HPDE6-E6E7 (cell line): Measurements from ENCODE around the gene TP53AIP1.

ENCODE experiments used
- DNase-seq: peaks from one replicate; pipeline ENCODE4 v3.0.0; 2011; ENCODE audit warnings: missing footprints; ENCODE audit errors: extremely low spot score

TP53AIP1 gene

DNA sequence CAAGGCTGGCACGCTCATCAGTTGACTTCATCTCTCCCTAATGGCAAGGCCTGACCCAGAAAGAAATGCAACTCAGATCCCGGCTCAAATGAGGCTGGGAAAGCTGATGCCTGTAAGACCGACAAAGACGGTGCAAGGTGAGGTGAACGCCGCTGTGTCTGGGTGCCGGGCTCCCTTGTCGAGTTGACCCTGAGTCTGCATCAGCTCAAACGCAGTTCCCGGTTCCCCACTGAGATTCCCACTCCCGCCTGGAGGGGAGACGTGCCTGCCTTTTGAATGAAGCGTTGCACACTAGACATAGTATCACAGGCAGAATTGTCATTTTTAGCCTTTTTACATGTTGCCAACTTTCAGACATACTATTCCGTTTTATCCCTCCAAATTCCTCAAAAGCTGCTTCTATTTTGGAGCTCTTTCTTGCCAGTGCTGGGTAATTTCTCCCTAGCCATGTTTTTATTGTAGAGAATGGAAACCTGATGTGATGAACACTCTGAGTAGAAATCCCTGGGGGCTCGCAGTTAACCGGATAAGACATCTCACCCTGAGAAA, 831 bp upstream of the TP53AIP1 start:
- no peak for DNase-seq

DNA sequence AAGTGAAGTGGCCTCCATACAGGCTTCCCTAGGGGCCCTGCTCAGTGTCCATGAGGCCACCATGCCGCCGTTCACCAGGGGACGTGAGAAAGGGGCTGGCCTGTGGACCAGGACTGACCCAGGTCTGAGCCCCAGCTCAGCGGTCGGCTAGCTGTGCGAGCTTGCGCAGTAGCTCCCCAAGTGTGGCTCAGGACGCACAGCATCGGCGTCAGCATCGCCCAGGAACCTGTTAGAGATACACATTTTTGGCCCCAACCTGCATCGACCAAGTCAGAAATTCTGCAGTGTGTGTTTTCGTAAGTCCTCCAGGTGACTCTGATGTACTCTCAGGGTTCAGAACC, 429 bp downstream of the TP53AIP1 start:
- no peak for DNase-seq

DNA sequence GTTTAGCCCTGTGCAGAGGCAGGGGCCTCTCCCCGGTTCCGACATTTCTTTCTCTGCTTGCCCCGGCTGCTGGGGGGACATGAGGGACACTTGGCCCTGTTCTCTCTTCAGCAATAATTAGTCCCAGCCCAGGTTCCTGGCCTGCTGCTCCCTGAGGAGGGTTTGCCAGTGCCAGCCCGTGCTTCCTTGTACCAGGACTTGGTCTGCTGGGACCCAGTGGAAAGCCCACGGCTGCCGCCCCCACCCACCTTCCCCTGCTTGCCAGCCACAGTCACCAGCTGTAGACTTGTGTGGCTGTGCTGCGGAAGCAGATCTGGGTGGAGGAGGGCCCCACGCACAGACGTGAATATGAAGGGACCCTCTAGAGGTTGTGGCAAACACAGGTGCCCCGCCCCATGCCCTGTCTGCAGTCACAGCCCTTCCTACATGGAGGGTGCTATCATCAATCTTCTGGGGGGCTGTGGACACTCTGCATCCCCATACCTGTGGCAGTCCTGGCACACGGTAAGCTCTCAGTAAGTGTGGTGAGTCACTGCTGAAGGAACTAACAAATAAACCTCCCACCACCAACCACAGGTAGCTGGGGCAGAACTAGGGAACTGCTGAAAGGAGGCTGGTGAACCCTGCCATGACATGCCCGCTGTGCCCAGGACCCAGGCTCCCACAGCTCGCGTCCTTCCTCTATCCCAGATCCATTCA, 949 bp downstream of the TP53AIP1 start:
- peak; percentile 68 for DNase-seq

DNA sequence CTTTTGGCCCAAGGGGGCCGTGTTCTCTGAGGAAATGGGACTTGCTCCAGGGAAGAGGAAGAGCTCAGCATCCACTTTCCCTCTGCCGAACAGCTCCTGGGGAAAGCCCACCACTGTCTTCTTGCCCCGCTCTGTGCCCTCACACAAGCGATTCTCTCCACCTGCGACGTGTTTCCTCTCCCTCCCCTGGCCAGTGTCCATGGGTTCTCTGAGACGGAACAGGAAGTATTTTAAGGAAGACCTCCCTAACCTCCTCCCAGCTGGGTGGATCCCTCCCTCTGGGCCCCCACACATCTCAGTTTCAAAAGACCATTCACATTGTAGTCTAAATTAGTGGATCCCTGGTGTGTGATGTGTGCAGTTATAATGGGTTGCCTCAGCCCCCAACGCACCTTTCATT, 1.6 kb downstream of the TP53AIP1 start:
- no peak for DNase-seq

DNA sequence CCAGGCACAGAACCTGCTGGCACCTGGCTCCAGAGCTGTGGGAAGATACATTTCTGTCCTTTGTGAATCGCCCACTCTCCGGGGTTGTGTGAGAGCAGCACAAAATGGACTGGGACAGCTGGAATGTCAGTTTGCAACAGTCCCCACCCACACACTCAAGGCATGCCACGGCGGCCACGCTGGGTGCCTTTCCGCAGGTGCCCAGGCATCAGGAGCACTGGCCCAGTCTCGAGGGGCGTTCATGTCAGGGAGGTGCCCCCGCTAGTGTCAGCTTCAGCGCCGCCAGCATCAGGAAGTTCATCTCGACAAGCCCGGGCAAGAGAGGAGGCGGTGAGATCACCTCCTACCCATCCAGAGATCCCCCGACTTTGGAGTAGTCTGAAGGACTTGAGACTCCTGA, 2.1 kb downstream of the TP53AIP1 start:
- peak; percentile 88 for DNase-seq

DNA sequence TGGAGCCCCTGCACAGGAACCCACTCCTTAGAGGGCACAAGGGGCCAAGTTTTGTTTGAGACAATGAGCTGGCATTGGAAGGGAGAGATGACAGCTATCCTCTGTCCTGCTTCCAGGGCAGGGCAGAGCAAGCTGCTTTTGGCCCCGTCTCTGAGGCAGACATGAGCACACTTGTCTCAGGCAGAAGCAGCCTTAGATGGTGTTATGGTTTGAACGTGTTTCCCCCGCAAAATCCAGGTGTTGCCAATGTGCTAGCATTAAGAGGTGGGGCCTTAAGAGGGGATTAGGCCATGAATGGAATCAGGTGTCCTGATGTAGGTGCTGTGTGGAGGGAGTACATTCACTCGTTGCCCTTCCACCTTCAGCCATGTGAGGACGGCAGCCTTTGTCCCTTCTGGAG, 2.5 kb downstream of the TP53AIP1 start:
- peak; percentile 63 for DNase-seq

DNA sequence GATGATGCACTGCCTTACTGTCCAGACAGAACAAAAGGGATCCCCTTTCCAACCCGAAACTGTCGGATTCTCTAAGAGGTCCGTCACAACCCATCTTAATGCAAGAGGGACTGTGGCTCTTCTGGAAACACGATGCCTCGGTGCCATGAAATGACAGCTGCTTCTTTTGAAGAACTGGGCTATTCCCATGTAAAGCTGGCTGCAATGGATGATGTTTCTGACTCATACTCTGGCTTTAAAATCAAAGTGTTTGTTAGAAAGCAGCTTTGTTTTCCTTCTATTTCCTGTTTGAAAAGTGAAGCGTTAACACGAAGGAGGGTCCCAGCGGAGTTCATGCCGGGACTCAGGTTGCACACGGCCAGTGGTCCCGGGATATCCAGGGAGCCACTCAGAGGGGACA, 3.1 kb downstream of the TP53AIP1 start:
- no peak for DNase-seq

DNA sequence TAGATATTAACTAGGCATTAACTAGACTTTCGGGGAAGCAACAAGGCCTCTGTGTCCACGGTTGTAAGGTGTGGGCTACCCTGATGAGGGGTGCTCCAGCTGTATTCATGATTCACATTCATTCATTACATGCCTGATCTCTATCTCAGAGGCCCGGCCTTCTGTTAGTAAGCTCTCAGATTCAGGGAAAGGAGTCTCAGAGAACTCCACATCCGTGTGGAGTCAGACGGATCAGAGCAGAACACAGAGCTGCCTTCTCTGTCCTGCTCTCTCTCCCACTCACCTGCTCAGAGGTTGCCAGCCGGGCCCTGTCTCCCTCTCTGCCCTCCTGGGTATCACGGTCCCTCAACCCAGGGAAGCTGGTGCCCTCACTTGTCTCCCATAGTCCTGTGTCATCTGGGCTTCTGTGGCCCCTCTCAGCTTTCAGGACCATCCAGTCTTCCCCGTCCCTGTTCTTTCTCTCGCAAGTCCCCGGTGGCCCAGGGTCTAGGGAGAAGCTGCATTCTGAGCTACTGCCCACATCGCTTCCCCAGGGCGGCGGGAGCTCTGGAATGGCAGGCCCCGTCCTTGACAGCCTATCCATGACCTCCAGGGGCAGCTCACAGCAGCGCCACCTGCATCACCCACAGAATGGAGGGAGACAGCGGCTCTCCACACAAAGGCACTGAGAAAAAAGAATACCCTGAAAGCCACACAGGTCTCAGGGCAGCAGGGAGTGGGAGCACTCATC, 4.3 kb downstream of the TP53AIP1 start:
- DNase-seq = no peak

DNA sequence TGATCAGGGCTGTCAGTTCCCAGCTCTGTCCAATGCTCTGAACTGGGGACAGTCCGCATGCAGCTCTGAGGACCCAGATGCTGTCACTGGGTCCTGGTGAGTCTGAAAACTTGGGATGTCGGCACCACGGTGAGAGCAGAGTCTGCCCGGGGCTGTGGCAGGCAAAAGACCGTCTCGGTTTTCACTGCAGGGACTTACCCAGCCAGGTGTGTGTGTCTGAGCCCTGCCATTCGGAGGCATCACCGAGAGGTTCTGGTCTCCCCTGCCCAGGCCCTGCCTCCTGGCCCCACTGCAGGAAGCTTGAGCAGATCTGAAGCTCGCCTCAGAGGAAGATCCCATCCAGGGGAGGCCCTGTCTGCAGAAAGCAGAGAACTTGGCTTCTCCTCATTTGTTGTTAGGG, 5.2 kb downstream of the TP53AIP1 start:
- DNase-seq = no peak

DNA sequence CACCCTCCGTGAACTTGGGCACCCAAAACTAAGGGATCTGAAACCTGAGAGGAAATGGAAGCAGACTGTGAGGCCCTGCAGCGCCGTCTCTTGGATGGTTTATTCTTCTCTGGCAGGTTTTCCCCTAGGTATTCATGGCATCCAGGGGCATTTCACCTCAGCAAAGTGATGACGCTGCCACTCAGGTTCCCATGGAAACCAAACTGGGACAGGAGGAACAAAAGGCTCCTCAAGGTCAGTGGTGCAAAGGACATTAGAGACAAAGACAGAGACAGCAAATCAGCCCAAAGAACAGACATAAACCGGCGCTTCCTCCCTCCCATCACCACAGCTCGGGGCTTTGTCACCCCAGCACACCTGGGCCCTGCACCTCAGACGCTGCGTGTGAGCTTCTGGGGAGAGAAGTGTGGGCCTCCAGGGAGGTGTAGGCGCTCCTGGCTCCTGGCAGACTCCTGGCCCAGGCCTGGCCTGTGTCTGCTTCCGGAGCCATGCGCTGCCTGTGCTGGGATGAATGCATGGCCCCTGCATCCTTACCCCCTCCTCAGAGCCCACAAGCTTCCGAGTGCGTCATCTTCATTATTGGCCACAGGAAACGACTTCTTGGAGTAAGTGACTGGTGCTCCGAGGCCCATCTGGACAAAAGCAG, 5.9 kb downstream of the TP53AIP1 start:
- DNase-seq = no peak

DNA sequence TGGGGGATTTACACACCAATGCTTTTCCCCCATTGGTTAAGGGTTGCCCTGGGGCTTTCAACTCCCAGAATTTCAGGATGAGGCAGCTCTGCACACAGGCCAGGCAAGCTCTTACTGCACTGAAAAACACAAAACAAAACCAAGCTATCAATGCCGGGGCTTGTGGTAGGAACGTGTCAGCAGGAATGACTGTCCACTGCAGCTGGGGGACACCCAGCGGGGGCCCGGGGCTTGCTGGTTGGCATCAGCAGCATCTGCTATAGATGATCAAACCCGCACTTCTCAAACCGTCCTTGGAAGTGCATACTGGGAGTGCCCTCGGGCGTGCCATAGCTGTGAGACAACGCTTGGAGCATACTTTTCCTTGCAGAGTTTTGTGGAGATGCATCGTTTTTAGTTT, 7.7 kb downstream of the TP53AIP1 start:
- DNase-seq = no peak

DNA sequence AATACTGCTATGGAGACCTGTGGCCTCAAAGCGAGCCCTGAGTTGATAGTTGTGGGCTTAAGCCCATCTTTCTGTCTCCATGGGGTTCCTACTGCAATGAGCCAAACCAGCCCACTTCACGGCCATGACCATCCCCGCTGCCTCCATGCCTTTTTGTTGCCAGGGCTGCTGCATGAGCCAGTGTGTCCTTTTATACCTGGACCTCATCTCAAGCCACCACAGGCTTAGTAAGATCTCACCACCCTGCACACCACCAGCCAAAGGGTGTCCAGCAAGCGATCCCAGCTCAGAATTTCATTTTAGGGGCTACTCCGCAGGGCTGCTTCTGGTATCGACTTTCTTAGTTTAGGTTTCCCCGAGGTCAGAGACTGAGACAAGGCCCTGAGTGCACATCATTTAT, 8.3 kb downstream of the TP53AIP1 start:
- no peak for DNase-seq

DNA sequence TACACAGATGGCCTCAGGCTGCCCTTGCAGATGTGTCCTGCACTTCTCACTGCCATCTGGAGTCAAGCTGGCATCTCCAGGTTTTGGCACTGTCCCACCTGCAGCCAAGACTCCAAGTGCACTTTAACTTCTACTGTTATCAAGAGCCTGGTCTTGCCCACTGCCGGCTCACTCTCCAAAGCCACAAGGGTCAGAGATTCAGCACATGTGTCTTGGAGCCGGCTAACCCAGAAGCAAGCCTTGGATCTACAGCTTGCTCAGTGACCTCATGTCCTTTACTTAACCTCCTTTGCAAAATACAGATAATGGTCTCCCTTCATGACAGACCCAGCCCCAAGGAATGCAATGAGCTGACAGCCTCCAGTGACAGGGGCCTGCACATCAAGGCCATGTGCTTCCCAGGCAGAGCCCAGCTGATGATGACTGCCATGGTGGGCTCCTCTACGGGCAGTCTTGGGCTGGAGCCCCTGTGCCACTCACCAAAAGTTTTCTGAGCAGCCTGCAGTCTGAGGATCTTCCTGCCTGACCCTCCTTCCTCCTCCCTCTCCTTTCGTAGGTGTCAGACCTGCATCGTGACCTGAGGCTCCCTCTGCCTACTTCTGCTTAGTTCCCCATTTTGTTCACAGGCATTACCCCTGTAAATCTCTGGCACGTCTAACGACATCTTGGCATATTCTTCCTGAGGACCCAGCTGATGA, 9.0 kb downstream of the TP53AIP1 start:
- no peak for DNase-seq

DNA sequence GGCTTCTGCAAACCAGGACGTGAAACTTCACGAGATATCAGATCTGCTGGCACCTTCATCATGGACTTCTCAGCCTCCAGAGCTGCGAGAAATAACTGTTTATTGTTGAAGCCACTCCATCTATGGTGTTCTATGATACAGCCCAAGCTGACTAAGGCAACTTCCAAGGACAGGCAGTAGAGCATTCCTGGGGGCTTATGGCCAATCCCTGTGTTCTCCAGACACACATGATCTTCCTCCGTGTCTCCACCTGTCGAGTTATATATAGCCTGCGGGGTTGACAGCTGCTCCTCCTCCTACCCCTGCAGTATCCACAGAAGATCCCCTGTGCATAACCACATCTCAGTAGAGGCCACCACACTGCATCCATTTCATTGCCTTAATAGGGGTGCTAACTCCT, 11.0 kb downstream of the TP53AIP1 start:
- no peak for DNase-seq

DNA sequence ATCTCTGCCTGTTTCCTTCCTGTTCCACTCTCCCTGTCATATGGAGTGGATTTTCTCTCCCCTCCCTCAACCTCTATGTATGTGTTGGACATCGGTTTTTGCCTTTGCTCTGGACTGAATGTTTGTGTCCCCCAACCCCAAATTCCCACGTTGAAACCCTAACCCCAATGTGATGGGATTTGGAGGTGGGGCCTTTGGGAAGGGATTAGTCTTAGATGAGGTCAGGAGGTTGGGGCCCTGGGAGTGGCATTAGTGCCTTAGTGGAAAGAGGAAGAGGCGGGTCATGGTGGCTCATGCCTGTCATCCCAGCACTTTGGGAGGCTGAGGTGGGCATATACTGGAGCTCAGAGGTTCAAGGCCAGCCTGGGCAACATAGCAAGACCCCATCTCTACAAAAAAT, 11.6 kb downstream of the TP53AIP1 start:
- DNase-seq = no peak

DNA sequence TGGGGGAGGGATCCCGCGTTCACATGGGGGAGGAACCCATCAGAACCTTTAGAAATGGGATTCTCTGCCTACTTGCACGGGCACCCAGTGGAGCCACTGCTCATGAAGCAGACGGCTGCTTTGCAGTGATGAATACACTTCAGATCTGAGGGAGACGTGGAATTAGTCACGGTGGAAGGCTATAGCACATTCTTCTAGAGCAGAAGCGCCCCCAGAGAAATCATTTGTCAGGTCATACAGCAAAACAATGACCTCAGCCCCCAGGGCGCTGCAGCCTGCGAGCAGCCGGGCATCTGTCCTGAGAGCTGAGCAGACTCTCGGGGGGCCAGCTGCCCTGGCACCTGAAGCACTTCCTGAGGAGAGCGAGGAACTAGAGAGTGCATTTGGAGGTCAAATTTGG, 12.7 kb downstream of the TP53AIP1 start:
- DNase-seq = no peak

DNA sequence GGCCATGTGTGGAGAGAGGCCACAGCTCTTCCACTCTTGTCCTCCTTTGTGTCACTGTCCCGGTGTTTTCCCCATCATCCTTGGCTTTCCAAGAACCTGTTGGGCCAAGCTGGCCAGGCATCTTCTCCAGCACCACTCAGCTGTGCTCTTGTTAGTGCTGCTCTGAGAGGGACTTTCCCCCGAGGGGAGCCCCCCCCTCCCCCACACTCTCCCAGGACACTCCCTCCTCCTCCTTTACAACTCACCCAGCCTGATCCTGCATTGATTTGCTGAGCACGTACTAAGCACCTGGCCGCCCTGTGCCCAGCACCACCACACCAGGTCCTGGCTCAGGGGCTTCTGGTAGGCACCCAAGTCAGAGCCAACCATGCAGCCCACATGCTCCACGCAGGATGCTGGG, 13.2 kb downstream of the TP53AIP1 start:
- no peak for DNase-seq

DNA sequence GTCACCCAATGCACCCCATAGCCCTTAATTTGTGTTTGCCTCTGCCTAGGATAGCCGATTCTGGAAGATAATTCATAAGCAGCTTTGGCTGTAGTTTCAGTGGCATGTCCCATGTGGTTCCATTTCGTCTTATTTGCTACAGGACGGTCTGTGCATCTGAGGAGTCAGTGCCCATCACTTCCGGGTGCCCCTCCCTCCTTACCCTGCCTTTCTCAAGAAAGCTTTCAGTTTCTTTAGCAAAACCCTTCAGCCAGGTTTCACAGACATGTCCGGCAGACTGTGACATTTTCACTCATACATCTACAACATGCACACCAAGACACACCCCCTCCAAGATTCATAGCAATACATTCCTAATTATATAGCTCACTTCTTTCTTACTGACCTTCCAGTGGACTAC, 14.3 kb downstream of the TP53AIP1 start:
- DNase-seq = no peak

DNA sequence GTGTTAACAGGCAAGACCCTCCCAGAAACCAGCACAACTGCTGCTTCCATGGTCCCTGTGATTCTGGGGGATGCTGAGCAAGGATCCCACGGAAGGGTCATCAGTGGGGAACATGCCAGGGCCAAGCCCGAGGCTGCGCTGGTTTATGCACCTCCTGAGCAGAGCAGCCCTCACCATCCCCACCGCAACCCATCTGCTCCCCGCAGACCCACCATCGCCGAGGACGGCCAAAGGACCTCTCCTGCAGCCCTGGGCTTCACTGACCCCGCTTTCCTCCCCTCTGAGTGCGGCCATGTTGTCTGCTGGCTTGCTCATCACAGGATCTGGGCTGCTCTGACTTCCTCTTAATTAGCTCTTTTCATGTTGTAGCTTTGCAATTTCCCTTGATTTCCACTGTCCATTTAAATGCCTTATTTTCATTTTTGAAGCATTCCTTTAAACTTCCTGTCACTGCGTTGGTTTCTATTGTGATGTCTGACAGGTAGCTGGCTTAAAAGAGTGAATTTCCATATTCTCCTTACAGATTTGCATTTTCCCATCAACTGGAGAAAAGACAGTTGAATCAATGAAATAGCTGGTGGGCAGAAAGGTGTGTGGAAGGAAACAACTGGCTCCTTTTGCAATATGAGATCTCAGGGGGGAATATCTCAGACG, 14.9 kb downstream of the TP53AIP1 start:
- DNase-seq = no peak

DNA sequence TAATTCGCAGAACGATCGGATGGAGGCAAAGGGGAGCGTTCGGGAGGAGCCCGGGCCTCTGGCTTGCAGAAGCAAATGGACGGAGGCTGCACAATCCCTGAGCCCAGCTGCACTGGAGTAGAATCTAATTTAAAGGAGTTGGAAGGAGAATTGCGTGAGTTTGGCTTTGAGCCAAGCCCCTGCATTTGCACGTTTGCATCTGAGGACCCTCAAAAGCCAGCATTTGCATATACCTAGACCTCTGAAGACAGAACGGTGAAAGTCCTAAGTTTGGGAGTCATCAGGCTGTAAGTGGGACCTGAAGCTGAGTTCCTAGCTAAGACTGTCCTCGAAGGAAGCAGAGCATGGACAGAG, 15.6 kb downstream of the TP53AIP1 start:
- DNase-seq = no peak

DNA sequence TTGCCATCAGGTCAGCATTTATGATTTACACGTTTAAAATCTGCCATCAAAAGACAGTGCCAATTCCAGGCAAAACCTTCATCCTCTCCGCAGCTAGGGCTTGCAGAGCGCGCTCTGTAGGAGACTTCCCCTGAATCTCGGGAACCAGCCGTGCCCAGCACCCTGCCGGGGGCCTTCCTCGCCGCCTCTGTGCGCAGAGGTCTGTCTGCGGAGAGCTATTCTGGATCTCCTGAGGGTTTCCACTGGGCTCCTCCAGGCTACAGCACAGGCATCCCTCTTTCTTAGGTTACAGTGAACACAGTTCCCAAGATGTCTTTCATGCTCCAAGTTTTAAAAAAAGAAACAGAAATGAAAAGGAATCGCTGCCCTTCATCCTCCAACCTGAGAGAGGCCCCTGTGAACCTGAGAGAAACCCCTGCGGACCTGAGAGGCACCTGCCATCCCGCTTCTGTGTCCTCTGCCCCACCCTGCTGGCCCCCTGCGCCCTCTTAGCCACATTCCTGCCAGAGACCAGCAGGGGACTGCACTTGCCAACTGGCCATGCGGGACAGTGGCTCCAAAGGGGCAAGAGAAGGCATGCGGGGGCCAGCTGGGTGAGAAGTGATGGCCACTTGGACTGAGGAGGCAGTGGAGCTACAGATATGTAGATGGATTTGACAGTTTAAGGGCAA, 16.1 kb downstream of the TP53AIP1 start:
- no peak for DNase-seq
